Colonic mucosa (tissue), 4 donors: Measurements from ENCODE around the gene MLST8. TPM values are rescaled to one million over a fixed set of nuclear protein-coding genes. Genes with fewer than 3 reads are reported as not detected.

Source experiments
- DNase-seq: peaks from one replicate; pipeline ENCODE4 v3.0.0-alpha.2; 2020
- H3K27ac ChIP-seq: fragments of 200-600 bp; one replicate; pipeline ENCODE4 v1.8.0; 2021
- H3K27me3 ChIP-seq: fragments of 200-600 bp; one replicate; pipeline ENCODE4 v1.8.0; 2021
- H3K36me3 ChIP-seq: fragments of 200-600 bp; one replicate; pipeline ENCODE4 v1.8.0; 2021
- H3K4me1 ChIP-seq: fragments of 200-600 bp; one replicate; pipeline ENCODE4 v1.8.0; 2021; ENCODE audit warnings: mild to moderate bottlenecking
- H3K4me3 ChIP-seq: fragments of 200-600 bp; one replicate; pipeline ENCODE4 v1.8.0; 2021
- H3K9ac ChIP-seq, 2 donors: one replicate each; pipeline ENCODE4 v1.7.0; 2013; ENCODE audit warnings: control low read depth in 2 of 2, low read depth in 2 of 2, low read length in 2 of 2
- H3K9me3 ChIP-seq: fragments of 200-600 bp; one replicate; pipeline ENCODE4 v1.8.0; 2021
- intact Hi-C: fragments of 100-400 bp; cut with DNase I; formaldehyde crosslinking; loops from one replicate; pipeline ENCODE4 v1.14.1; 2022
- total RNA-seq, 2 donors: library from RNA; stranded (reverse); fragmentation: NEBNext Ultra II Directional in 1 of 2; extraction: Animal tissue kit (Norgen Biotek cat#: 25700) in 1 of 2; gene quantifications; one replicate each; pipeline ENCODE4 v1.2.1, GENCODE V29; 2021
- TF ChIP-seq, protein P1 (sequence below): fragments of 200-600 bp; IDR thresholded peaks from one replicate; pipeline ENCODE4 v1.8.0; 2022; ENCODE audit warnings: antibody characterized with exemption, mild to moderate bottlenecking
- donor health status: healthy.
- donor health status: DM: no; HTN: no; CAD: no.
- donor health status: DM: no; HTN: no; CAD: no.

MLST8 gene
- total RNA-seq, 2 donors from 2014 or later, result 26.5 to 53.5 TPM

- Histone ChIP-seq H3K27ac (no peak overlapping the region), H3K9ac (no peak overlapping the region), H3K9me3 (no peaks in the 10 kb centered on the region), H3K4me1 (no peaks in the 10 kb centered on the region), H3K27me3 (no peaks in the 10 kb centered on the region), H3K4me3 (no peak overlapping the region), H3K36me3 (peaks cover 10% of the 10 kb centered on the region)
- no peak for DNase-seq
- TF ChIP-seq, protein P1, sequence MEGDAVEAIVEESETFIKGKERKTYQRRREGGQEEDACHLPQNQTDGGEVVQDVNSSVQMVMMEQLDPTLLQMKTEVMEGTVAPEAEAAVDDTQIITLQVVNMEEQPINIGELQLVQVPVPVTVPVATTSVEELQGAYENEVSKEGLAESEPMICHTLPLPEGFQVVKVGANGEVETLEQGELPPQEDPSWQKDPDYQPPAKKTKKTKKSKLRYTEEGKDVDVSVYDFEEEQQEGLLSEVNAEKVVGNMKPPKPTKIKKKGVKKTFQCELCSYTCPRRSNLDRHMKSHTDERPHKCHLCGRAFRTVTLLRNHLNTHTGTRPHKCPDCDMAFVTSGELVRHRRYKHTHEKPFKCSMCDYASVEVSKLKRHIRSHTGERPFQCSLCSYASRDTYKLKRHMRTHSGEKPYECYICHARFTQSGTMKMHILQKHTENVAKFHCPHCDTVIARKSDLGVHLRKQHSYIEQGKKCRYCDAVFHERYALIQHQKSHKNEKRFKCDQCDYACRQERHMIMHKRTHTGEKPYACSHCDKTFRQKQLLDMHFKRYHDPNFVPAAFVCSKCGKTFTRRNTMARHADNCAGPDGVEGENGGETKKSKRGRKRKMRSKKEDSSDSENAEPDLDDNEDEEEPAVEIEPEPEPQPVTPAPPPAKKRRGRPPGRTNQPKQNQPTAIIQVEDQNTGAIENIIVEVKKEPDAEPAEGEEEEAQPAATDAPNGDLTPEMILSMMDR, result no peak
- intact Hi-C loops, result no loop called here
Observed at GRCh38 chr16:2174396-2175131, 30.7 kb upstream of the MLST8 start.

DNA sequence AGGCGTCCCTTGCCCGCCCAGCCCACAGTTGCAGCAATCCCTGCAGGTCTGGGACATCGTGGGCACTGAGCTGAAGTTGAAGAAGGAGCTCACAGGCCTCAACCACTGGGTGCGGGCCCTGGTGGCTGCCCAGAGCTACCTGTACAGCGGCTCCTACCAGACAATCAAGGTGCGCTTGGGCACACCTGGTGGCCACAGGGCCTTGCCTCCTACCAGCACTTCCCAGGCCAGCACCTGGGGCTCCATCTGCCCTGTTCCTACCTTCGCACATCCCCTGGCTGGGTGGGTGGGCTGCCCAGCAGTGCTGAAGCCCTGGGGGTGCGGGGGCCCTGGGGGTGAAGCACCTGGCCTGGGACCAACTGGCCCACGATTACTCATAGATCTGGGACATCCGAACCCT lies 29.8 kb upstream of the MLST8 start:
- intact Hi-C loops, result no loop called here
- Histone ChIP-seq H3K9ac (no peak overlapping the region), H3K9me3 (no peaks in the 10 kb centered on the region), H3K36me3 (peaks cover 10% of the 10 kb centered on the region), H3K27me3 (no peaks in the 10 kb centered on the region), H3K27ac (no peak overlapping the region), H3K4me3 (no peak overlapping the region), H3K4me1 (no peaks in the 10 kb centered on the region)
- no peak for DNase-seq
- TF ChIP-seq, protein P1, result no peak

GRCh38 chr16:2176047-2176446 lies 29.2 kb upstream of the MLST8 start:
- Histone ChIP-seq H3K27me3 (no peaks in the 10 kb centered on the region), H3K36me3 (peaks cover 10% of the 10 kb centered on the region), H3K4me3 (no peak overlapping the region), H3K4me1 (no peaks in the 10 kb centered on the region), H3K27ac (no peak overlapping the region), H3K9ac (no peak overlapping the region), H3K9me3 (no peaks in the 10 kb centered on the region)
- intact Hi-C loops, result no loop called here
- TF ChIP-seq, protein P1, result no peak
- no peak for DNase-seq

DNA sequence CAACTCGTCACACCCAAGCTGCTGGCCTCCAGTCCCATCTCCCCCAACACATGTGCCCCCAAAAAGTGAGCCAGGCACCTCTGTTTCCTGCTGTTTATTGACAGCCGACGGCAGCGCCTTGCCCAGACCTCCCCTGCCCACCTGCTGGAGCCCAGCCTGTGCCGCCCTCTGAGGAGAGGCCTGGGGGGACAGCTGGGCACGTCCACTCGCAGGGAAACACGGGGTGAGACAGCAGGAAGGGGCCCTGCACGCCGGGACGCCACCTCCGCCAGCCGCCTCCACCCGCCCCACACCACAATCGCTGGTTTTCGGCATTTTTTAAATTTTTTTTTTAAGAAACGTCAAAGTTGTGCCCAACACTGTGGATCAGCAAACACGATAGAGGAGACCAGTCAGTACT lies 28.2 kb upstream of the MLST8 start:
- H3K9ac ChIP-seq, result no peak overlapping the region
- no peak overlapping the region for H3K4me3 ChIP-seq
- intact Hi-C loops, result no loop called here
- no peaks in the 10 kb centered on the region for H3K27me3 ChIP-seq
- H3K9me3 ChIP-seq, result no peaks in the 10 kb centered on the region
- peaks cover 10% of the 10 kb centered on the region for H3K36me3 ChIP-seq
- TF ChIP-seq, protein P1, result no peak
- H3K4me1 ChIP-seq, result no peaks in the 10 kb centered on the region
- no peak for DNase-seq
- no peak overlapping the region for H3K27ac ChIP-seq

GRCh38 chr16:2177561-2177960 lies 27.7 kb upstream of the MLST8 start:
- Histone ChIP-seq H3K4me1 (no peaks in the 10 kb centered on the region), H3K27me3 (no peaks in the 10 kb centered on the region), H3K9ac (no peak overlapping the region), H3K4me3 (no peak overlapping the region), H3K36me3 (peaks cover 10% of the 10 kb centered on the region), H3K27ac (no peak overlapping the region), H3K9me3 (no peaks in the 10 kb centered on the region)
- TF ChIP-seq, protein P1, result no peak
- intact Hi-C loops, result no loop called here
- no peak for DNase-seq
